ENCODE results near the gene NPSR1. TPM values are rescaled to one million over a fixed set of nuclear protein-coding genes. Genes with fewer than 3 reads are reported as not detected.

The NPSR1 gene
- total RNA-seq, 1 experiment from 2014 or later: not detected

DNA sequence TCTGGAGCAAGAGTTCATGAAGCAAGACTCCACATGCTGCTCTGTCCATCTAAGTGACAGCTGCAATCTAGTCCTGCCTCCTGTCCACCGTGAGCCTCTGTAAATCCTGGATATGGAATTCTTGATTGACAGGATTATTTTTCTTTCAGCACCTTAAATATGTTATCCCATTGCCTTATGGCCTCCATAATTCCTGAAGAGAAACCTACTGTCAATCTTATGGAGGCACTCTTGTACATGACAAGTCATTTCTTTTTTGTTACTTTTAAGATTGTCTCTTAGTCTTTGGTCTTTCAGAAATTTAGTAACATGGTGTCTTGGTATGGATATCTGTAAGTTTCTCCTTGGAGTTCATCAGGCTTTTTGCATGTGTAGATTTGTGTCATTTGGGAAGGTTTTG, 82.8 kb downstream of the NPSR1 start:
- no peak for DNase-seq
- Histone ChIP-seq H3K4me2 (ENCODE audit: insufficient read depth, insufficient read length, low read length) (no peak overlapping the region), H3K23me2 (ENCODE audit: insufficient read length, low read depth, low read length, poor library complexity, severe bottlenecking) (no peaks in the 10 kb centered on the region), H3K4ac (ENCODE audit: low read depth, low read length) (no peak overlapping the region), H3K23ac (ENCODE audit: insufficient read length, low read depth, low read length) (no peak overlapping the region), H3K9me3 (ENCODE audit: control insufficient read depth, low read depth, low read length) (no peaks in the 10 kb centered on the region), H3K79me1 (ENCODE audit: insufficient read depth, low read depth, low read length, poor library complexity, severe bottlenecking) (no peaks in the 10 kb centered on the region), H3K56ac (ENCODE audit: insufficient read length, low read depth, low read length) (no peak overlapping the region), H2BK120ac (ENCODE audit: low read depth, low read length, poor library complexity, severe bottlenecking) (no peak overlapping the region), H3K79me2 (ENCODE audit: insufficient read depth, low read length) (no peaks in the 10 kb centered on the region), H3K18ac (ENCODE audit: insufficient read length, low read depth, low read length) (no peak overlapping the region), H4K8ac (replicated peaks; ENCODE audit: insufficient read length, low read depth, low read length) (no peak overlapping the region), H3K27me3 (ENCODE audit: insufficient read depth, low read length) (no peaks in the 10 kb centered on the region), H2BK15ac (ENCODE audit: low read depth, low read length) (no peak overlapping the region), H3K14ac (ENCODE audit: insufficient read depth, low read length) (no peak overlapping the region), H4K91ac (ENCODE audit: insufficient read length, low read depth, low read length) (no peak overlapping the region), H4K5ac (ENCODE audit: insufficient read length, low read depth, low read length) (no peak overlapping the region), H3K4me1 (ENCODE audit: insufficient read depth, low read length) (no peaks in the 10 kb centered on the region), H2BK5ac (ENCODE audit: insufficient read length, low read length) (no peak overlapping the region), H4K20me1 (ENCODE audit: control insufficient read depth, insufficient read depth, insufficient read length) (no peaks in the 10 kb centered on the region), H3K9ac (ENCODE audit: extremely low read depth, insufficient read length, low read length) (no peak overlapping the region), H2AFZ (ENCODE audit: low read length) (no peak overlapping the region), H2BK20ac (ENCODE audit: low read depth, low read length, poor library complexity, severe bottlenecking) (no peak overlapping the region), H3T11ph (ENCODE audit: low read length) (no peak overlapping the region), H2BK12ac (ENCODE audit: insufficient read length, low read depth, low read length) (no peak overlapping the region), H3K27ac (ENCODE audit: insufficient read length, low read depth, low read length) (no peak overlapping the region), H2AK5ac (ENCODE audit: insufficient read length, low read length) (no peak overlapping the region)
- H3K4me1 Mint-ChIP-seq: no peaks in the 10 kb centered on the region
- peaks cover 18 to 26% of the 10 kb centered on the region in 2 experiments for H3K9me3 Mint-ChIP-seq
- H3K36me3 Mint-ChIP-seq (ENCODE audit: insufficient read depth in 1 of 3, low read depth in 3 of 3): peaks cover 3 to 13% (median 7%) of the 10 kb centered on the region in 3 experiments; a peak in 5 of 7 replicates
- H3K27me3 Mint-ChIP-seq (ENCODE audit: low read depth): no peaks in the 10 kb centered on the region; the same call in 1 of the 2 replicates
- no peak overlapping the region for H3K4me3 Mint-ChIP-seq
- H3K27ac Mint-ChIP-seq: no peak overlapping the region
- WGBS (ENCODE audit: extremely low coverage, insufficient read length, low lambda C conversion rate): no CpG with 5 or more reads among the region's 1 CpG
- TF ChIP-seq, protein P1, sequence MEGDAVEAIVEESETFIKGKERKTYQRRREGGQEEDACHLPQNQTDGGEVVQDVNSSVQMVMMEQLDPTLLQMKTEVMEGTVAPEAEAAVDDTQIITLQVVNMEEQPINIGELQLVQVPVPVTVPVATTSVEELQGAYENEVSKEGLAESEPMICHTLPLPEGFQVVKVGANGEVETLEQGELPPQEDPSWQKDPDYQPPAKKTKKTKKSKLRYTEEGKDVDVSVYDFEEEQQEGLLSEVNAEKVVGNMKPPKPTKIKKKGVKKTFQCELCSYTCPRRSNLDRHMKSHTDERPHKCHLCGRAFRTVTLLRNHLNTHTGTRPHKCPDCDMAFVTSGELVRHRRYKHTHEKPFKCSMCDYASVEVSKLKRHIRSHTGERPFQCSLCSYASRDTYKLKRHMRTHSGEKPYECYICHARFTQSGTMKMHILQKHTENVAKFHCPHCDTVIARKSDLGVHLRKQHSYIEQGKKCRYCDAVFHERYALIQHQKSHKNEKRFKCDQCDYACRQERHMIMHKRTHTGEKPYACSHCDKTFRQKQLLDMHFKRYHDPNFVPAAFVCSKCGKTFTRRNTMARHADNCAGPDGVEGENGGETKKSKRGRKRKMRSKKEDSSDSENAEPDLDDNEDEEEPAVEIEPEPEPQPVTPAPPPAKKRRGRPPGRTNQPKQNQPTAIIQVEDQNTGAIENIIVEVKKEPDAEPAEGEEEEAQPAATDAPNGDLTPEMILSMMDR (conservative IDR thresholded peaks at IDR 0.05): no peak
